GM12878 (cell line): ENCODE results near the gene NOP9. TPM values are rescaled to one million over a fixed set of nuclear protein-coding genes. Genes with fewer than 3 reads are reported as not detected.
A peak's percentile ranks its signal among the peaks of the same experiment; 100 is the strongest.

ENCODE experiments used
- ATAC-seq: fragments of 200-7000 bp; cut with Tn5 transposase; 3 replicates; pipeline ENCODE4 v1.9.1; 2020; ENCODE audit warnings: mild to moderate bottlenecking, moderate library complexity
- BruUV-seq: library from RNA; stranded (reverse); fragments of 400-500 nt; replicated peaks from 2 replicates; lab custom pipeline; 2021; lab: Mats Ljungman, UMichigan
- CTCF ChIA-PET: fragments of 300-600 bp; sonication (Branson Sonifier 250); formaldehyde crosslinking; extraction: SDS; loops from one replicate; lab custom pipeline; 2021; ENCODE audit warnings: inconsistent platforms; lab: Yijun Ruan, JAX
- POLR2A ChIA-PET: fragments of 350-600 bp; formaldehyde crosslinking; extraction: SDS; loops from one replicate; lab custom pipeline; 2021; ENCODE audit warnings: inconsistent platforms; lab: Charles Lee
- RAD21 ChIA-PET: fragments of 300-600 bp; sonication (Branson Sonifier 250); formaldehyde crosslinking; loops from one replicate; lab custom pipeline; 2023; ENCODE audit warnings: antibody characterized with exemption; ENCODE audit not compliant: unreplicated experiment; lab: Charles Lee
- SMC1A ChIA-PET: fragments of 300-600 bp; sonication (Branson Sonifier 250); formaldehyde crosslinking; loops from one replicate; lab custom pipeline; 2023; ENCODE audit not compliant: unreplicated experiment, uncharacterized antibody; lab: Charles Lee
- DNase-seq: peaks from one replicate; pipeline ENCODE4 v3.0.0-alpha.2; 2011; ENCODE audit warnings: low read depth, low spot score
- FAIRE-seq: peaks from 3 replicates; lab custom pipeline; 2011; peaks lifted over from hg19 to GRCh38; lab: Jason Lieb, UNC
- H2AFZ ChIP-seq: 2 replicates; pipeline ENCODE4 v1.6.0; 2011; ENCODE audit warnings: low read depth, low read length, control low read depth; ENCODE audit not compliant: control insufficient read depth
- H3K27ac ChIP-seq: 2 replicates; pipeline ENCODE4 v1.5.1; 2011; ENCODE audit warnings: control low read depth; ENCODE audit not compliant: control insufficient read depth, insufficient read depth
- H3K27me3 ChIP-seq, 2 experiments: replicated peaks in 1 of 2; 2 replicates each; pipeline versions ENCODE4 v1.6.0 to v1.6.1; 2011; ENCODE audit warnings: low read length in 1 of 2; ENCODE audit not compliant: control insufficient read depth in 2 of 2, insufficient read depth in 2 of 2
- H3K36me3 ChIP-seq, 2 experiments: 2 replicates each; pipeline ENCODE4 v1.5.1; 2011; ENCODE audit warnings: low read length in 1 of 2; ENCODE audit not compliant: control insufficient read depth in 2 of 2, insufficient read depth in 2 of 2
- H3K4me1 ChIP-seq: 2 replicates; pipeline ENCODE4 v1.6.1; 2011; ENCODE audit warnings: mild to moderate bottlenecking, low read length, moderate library complexity, mixed read lengths; ENCODE audit not compliant: control insufficient read depth, insufficient read depth
- H3K4me2 ChIP-seq: 2 replicates; pipeline ENCODE4 v1.6.0; 2011; ENCODE audit warnings: control low read depth; ENCODE audit not compliant: control insufficient read depth, insufficient read depth
- H3K4me3 ChIP-seq: fragments of 200-600 bp; sonication (generic); 2 replicates; pipeline ENCODE4 v1.5.1; 2016
- H3K79me2 ChIP-seq: 2 replicates; pipeline ENCODE4 v1.6.0; 2011; ENCODE audit warnings: low read length; ENCODE audit not compliant: control insufficient read depth, insufficient read depth
- H3K9ac ChIP-seq: 2 replicates; pipeline ENCODE4 v1.8.0; 2011; ENCODE audit warnings: low read length, control low read depth, mixed read lengths; ENCODE audit not compliant: control insufficient read depth, insufficient read depth
- H3K9me3 ChIP-seq: replicated peaks from 3 replicates; pipeline ENCODE4 v1.5.1; 2011; ENCODE audit warnings: mild to moderate bottlenecking, low read length; ENCODE audit not compliant: control insufficient read depth, insufficient read depth
- H4K20me1 ChIP-seq: 2 replicates; pipeline ENCODE4 v1.6.0; 2011; ENCODE audit not compliant: control insufficient read depth, insufficient read depth
- BCL11A ChIP-seq: IDR thresholded peaks from 2 replicates; pipeline ENCODE4 v1.6.1; 2011; ENCODE audit warnings: low read depth, low read length
- FOXK2 ChIP-seq: fragments of 450-650 bp; IDR thresholded peaks from 2 replicates; pipeline ENCODE4 v1.6.1; 2017; ENCODE audit warnings: mild to moderate bottlenecking, moderate library complexity
- JUND ChIP-seq: IDR thresholded peaks from 2 replicates; pipeline ENCODE4 v1.6.1; 2012; ENCODE audit warnings: low read depth, mild to moderate bottlenecking, low read length, improper control_type of control experiment, moderate library complexity
- NFXL1 ChIP-seq: fragments of 450-650 bp; IDR thresholded peaks from 2 replicates; pipeline ENCODE4 v1.6.1; 2017; ENCODE audit warnings: antibody characterized with exemption, mild to moderate bottlenecking, borderline replicate concordance
- NFYB ChIP-seq: IDR thresholded peaks from 2 replicates; pipeline ENCODE4 v1.6.1; 2011; ENCODE audit warnings: low read depth, mild to moderate bottlenecking, low read length, improper control_type of control experiment, moderate library complexity; ENCODE audit not compliant: insufficient read depth
- PBX3 ChIP-seq: IDR thresholded peaks from 2 replicates; pipeline ENCODE4 v1.6.1; 2011; ENCODE audit warnings: mild to moderate bottlenecking, low read depth, low read length, moderate library complexity; ENCODE audit not compliant: insufficient replicate concordance
- RAD21 ChIP-seq: IDR thresholded peaks from 2 replicates; pipeline ENCODE4 v1.6.1; 2011; ENCODE audit warnings: mild to moderate bottlenecking, low read depth, low read length, moderate library complexity; ENCODE audit not compliant: insufficient read depth
- RFX5 ChIP-seq: IDR thresholded peaks from 2 replicates; pipeline ENCODE4 v1.6.1; 2011; ENCODE audit warnings: low read depth, low read length, improper control_type of control experiment
- TAF1 ChIP-seq: IDR thresholded peaks from 2 replicates; pipeline ENCODE4 v1.6.1; 2011; ENCODE audit warnings: mild to moderate bottlenecking, low read depth, low read length, borderline replicate concordance
- ZBTB33 ChIP-seq: fragments of 450-650 bp; IDR thresholded peaks from 2 replicates; pipeline ENCODE4 v1.6.1; 2017; ENCODE audit warnings: mild to moderate bottlenecking
- WGBS: methylation state at CpG from one replicate; pipeline ENCODE4 v1.1.6; 2016; ENCODE audit warnings: low lambda C conversion rate; ENCODE audit not compliant: insufficient replicate concordance, insufficient coverage; ENCODE audit errors: missing lambda C conversion rate; 5-methylcytosine and 5-hydroxymethylcytosine counted together
- in situ Hi-C: fragments of 300-500 bp; cut with MboI; formaldehyde crosslinking; loops from 9 replicates; pipeline ENCODE4 v1.14.3; 2018; ENCODE audit warnings: mixed read lengths
- intact Hi-C: fragments of 100-400 bp; cut with micrococcal nuclease; formaldehyde crosslinking; loops from one replicate; pipeline ENCODE4 v1.14.2; 2022; ENCODE audit not compliant: unreplicated experiment
- polyA plus RNA-seq, 11 experiments: library from polyadenylated mRNA; depleted of rRNA in 4 of 11; unstranded in 6 of 11; stranded (reverse) in 5 of 11; fragments of >200 nt; fragmentation: Nextera tagmentation in 4 of 11; fragmentation: Illumina TruSeq in 1 of 11; extraction: Ambion mirVana in 4 of 11; extraction: Trizol in 1 of 11; gene quantifications; 1 replicate in 1 of 11; 2 replicates in 10 of 11; pipeline versions ENCODE4 v1.2.1 to v1.2.3, GENCODE V29; 2011 to 2016; ENCODE audit warnings: inconsistent platforms in 2 of 11, missing spikeins in 2 of 11, low read depth in 1 of 11
- total RNA-seq, 4 experiments: library from RNA; depleted of rRNA in 3 of 4; stranded (reverse); fragments of >200 nt in 3 of 4; fragmentation: Illumina TruSeq in 1 of 4; extraction: Trizol in 1 of 4; gene quantifications; 2 replicates each; pipeline versions ENCODE4 v1.2.1 to v1.2.3, GENCODE V29; 2013 to 2021
- TF ChIP-seq, protein P1 (sequence below): fragments of 450-650 bp; formaldehyde crosslinking; IDR thresholded peaks from 2 replicates; pipeline ENCODE4 v1.5.0; 2022; ENCODE audit warnings: mild to moderate bottlenecking, missing genetic modification characterization

The NOP9 gene
- total and polyA plus RNA-seq, 10 of the 15 experiments (the other 5 are each of a cell fraction or from before 2014, with no cell fraction given) = 2.4 to 43.9 (median 20.3) TPM

DNA sequence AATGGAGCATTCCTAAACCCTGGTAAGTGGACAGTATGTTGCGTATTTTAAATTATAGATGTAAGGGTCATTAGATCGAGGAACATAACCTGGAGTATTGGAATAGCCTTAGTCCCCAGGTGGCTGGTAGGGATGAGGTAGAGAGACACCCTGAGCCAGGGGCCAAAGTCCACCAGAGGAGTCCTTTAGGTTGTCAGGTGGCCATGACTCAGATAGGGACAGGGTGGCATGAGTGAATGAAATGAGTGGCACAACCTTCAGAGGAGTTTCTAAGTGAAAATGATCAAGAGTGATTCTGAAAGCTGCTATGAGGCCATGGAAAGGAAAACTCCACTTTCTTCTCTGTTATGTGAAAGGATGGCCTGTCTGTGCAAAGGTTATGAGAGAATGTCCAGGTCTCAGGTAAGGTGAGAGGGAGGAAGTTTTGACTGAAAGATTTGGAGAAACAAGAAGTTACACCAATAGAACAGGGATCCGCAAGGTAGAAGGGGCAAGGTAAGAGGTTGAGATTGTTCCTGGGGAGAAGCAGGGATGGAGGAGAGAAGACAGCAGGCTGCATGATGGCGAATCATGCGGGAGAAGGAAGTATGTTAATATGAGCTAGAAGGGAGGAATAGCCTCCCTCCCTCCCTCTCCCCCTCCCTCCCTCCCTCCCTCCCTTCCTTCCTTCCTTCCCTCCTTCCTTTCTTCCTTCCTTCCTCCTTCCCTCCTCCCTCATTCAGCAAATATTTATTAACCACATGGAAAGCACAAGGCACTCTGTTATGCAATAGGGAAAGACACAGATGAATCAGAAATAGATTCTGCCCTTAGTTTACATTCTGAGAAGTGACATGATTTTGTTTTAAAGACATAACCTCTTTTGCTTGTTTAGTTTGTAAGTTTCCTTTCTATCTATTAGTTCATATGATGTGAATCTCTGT is 54.2 kb downstream of the NOP9 start:
- no TSS peak for BruUV-seq
- Histone ChIP-seq H3K4me1 (no peaks in the 10 kb centered on the region), H3K36me3 (no peaks in the 10 kb centered on the region), H3K9me3 (no peaks in the 10 kb centered on the region), H2AFZ (no peak overlapping the region), H3K4me3 (no peak overlapping the region), H3K4me2 (no peak overlapping the region), H3K27me3 (peaks cover 1 to 4% of the 10 kb centered on the region in 2 experiments; a peak in 3 of 4 replicates), H3K9ac (no peak overlapping the region), H3K27ac (no peak overlapping the region), H4K20me1 (no peaks in the 10 kb centered on the region), H3K79me2 (no peaks in the 10 kb centered on the region)
- 52% methylated on average over 5 of the region's 5 CpGs for WGBS
- in situ Hi-C loops = no loop called here
- intact Hi-C loops = no loop called here
- no peak for FAIRE-seq
- ChIA-PET POLR2A (no interaction called here), SMC1A (no interaction called here), CTCF (interaction anchor here (2.5 kb wide), 1 partner anchor 20 kb away, joined by 10 read pairs; no protein-coding TSS in a partner anchor), RAD21 (no interaction called here)
- no peak for DNase-seq
- ATAC-seq = peak; percentile 71
- TF ChIP-seq BCL11A (no peak), TAF1 (no peak), RFX5 (no peak), JUND (no peak), NFYB (no peak), ZBTB33 (no peak), RAD21 (no peak), NFXL1 (no peak), PBX3 (no peak), FOXK2 (no peak)
- TF ChIP-seq, protein P1, sequence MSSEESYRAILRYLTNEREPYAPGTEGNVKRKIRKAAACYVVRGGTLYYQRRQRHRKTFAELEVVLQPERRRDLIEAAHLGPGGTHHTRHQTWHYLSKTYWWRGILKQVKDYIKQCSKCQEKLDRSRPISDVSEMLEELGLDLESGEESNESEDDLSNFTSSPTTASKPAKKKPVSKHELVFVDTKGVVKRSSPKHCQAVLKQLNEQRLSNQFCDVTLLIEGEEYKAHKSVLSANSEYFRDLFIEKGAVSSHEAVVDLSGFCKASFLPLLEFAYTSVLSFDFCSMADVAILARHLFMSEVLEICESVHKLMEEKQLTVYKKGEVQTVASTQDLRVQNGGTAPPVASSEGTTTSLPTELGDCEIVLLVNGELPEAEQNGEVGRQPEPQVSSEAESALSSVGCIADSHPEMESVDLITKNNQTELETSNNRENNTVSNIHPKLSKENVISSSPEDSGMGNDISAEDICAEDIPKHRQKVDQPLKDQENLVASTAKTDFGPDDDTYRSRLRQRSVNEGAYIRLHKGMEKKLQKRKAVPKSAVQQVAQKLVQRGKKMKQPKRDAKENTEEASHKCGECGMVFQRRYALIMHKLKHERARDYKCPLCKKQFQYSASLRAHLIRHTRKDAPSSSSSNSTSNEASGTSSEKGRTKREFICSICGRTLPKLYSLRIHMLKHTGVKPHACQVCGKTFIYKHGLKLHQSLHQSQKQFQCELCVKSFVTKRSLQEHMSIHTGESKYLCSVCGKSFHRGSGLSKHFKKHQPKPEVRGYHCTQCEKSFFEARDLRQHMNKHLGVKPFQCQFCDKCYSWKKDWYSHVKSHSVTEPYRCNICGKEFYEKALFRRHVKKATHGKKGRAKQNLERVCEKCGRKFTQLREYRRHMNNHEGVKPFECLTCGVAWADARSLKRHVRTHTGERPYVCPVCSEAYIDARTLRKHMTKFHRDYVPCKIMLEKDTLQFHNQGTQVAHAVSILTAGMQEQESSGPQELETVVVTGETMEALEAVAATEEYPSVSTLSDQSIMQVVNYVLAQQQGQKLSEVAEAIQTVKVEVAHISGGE (CRISPR knock-in tag) = no peak
